SK-N-SH treated with all-trans-retinoic acid at 6 μM for 48 hours (cell line): Measurements from ENCODE around the gene RPL27A.

ENCODE experiments used
- ATAC-seq: fragments of 200-7000 bp; cut with Tn5 transposase; 3 replicates; pipeline ENCODE4 v1.9.1; 2020; ENCODE audit warnings: mild to moderate bottlenecking, moderate library complexity
- BACH2 ChIP-seq: fragments of 250-450 bp; sonication (Bioruptor Pico); IDR thresholded peaks from 2 replicates; pipeline ENCODE4 v1.9.0; 2021; ENCODE audit warnings: mild to moderate bottlenecking, borderline replicate concordance
- CSDC2 ChIP-seq: fragments of 250-450 bp; sonication (Bioruptor Pico); IDR thresholded peaks from 2 replicates; pipeline ENCODE4 v1.5.0; 2020; ENCODE audit warnings: mild to moderate bottlenecking, moderate library complexity
- ESRRG ChIP-seq: fragments of 250-450 bp; sonication (Bioruptor Pico); IDR thresholded peaks from 2 replicates; pipeline ENCODE4 v1.6.1; 2021; ENCODE audit warnings: mild to moderate bottlenecking
- GLIS3 ChIP-seq: fragments of 250-450 bp; sonication (Bioruptor Pico); IDR thresholded peaks from 2 replicates; pipeline ENCODE4 v1.5.0; 2020; ENCODE audit warnings: mild to moderate bottlenecking, moderate library complexity
- ISL1 ChIP-seq: fragments of 250-450 bp; sonication (Bioruptor Pico); IDR thresholded peaks from 2 replicates; pipeline ENCODE4 v2.1.2; 2022; ENCODE audit warnings: mild to moderate bottlenecking, moderate library complexity
- OSR1 ChIP-seq: fragments of 250-450 bp; sonication (Bioruptor Pico); IDR thresholded peaks from 2 replicates; pipeline ENCODE4 v1.8.0; 2022; ENCODE audit warnings: moderate library complexity, mild to moderate bottlenecking, inconsistent platforms
- PPARA ChIP-seq: fragments of 250-450 bp; sonication (Bioruptor Pico); IDR thresholded peaks from 2 replicates; pipeline ENCODE4 v1.5.0; 2020; ENCODE audit warnings: mild to moderate bottlenecking, borderline replicate concordance
- RARB ChIP-seq: fragments of 250-450 bp; sonication (Bioruptor Pico); IDR thresholded peaks from 2 replicates; pipeline ENCODE4 v1.8.0; 2021; ENCODE audit warnings: mild to moderate bottlenecking, moderate library complexity
- TCF4 ChIP-seq: fragments of 250-450 bp; sonication (Bioruptor Pico); IDR thresholded peaks from 2 replicates; pipeline ENCODE4 v1.8.0; 2021; ENCODE audit warnings: mild to moderate bottlenecking, moderate library complexity, borderline replicate concordance
- TOX ChIP-seq: fragments of 250-450 bp; sonication (Bioruptor Pico); IDR thresholded peaks from 2 replicates; pipeline ENCODE4 v1.8.0; 2021; ENCODE audit warnings: mild to moderate bottlenecking, moderate library complexity, borderline replicate concordance
- ZC3H10 ChIP-seq: fragments of 250-450 bp; sonication (Bioruptor Pico); IDR thresholded peaks from 2 replicates; pipeline ENCODE4 v1.5.1; 2021; ENCODE audit warnings: mild to moderate bottlenecking, moderate library complexity
- ZFP3 ChIP-seq: fragments of 250-450 bp; sonication (Bioruptor Pico); IDR thresholded peaks from 2 replicates; pipeline ENCODE4 v1.5.0; 2020; ENCODE audit warnings: mild to moderate bottlenecking, moderate library complexity
- ZNF565 ChIP-seq: fragments of 450-650 bp; formaldehyde crosslinking; conservative IDR thresholded peaks from 2 replicates; pipeline ENCODE4 v1.5.0; 2020; ENCODE audit warnings: low read depth, mild to moderate bottlenecking, moderate library complexity
- ZNF70 ChIP-seq: fragments of 450-650 bp; formaldehyde crosslinking; IDR thresholded peaks from 2 replicates; pipeline ENCODE4 v1.5.0; 2020; ENCODE audit warnings: mild to moderate bottlenecking, moderate library complexity
- ZNF8 ChIP-seq: fragments of 450-650 bp; formaldehyde crosslinking; IDR thresholded peaks from 2 replicates; pipeline ENCODE4 v1.5.0; 2020; ENCODE audit warnings: mild to moderate bottlenecking, moderate library complexity
- TF ChIP-seq, protein P1 (sequence below): fragments of 250-450 bp; sonication (Bioruptor Pico); IDR thresholded peaks from 2 replicates; pipeline ENCODE4 v1.5.1; 2021; ENCODE audit warnings: mild to moderate bottlenecking, moderate library complexity
- TF ChIP-seq, protein P2 (sequence below): fragments of 250-450 bp; sonication (Bioruptor Pico); IDR thresholded peaks from 2 replicates; pipeline ENCODE4 v1.8.0; 2021; ENCODE audit warnings: low read depth, mild to moderate bottlenecking, moderate library complexity, borderline replicate concordance
- TF ChIP-seq, protein P3 (sequence below): fragments of 250-450 bp; sonication (Bioruptor Pico); IDR thresholded peaks from 2 replicates; pipeline ENCODE4 v1.8.0; 2020; ENCODE audit warnings: mild to moderate bottlenecking, moderate library complexity, borderline replicate concordance
- TF ChIP-seq, protein P4 (sequence below): fragments of 250-450 bp; sonication (Bioruptor Pico); IDR thresholded peaks from 2 replicates; pipeline ENCODE4 v1.5.0; 2020; ENCODE audit warnings: mild to moderate bottlenecking, moderate library complexity

RPL27A gene

DNA sequence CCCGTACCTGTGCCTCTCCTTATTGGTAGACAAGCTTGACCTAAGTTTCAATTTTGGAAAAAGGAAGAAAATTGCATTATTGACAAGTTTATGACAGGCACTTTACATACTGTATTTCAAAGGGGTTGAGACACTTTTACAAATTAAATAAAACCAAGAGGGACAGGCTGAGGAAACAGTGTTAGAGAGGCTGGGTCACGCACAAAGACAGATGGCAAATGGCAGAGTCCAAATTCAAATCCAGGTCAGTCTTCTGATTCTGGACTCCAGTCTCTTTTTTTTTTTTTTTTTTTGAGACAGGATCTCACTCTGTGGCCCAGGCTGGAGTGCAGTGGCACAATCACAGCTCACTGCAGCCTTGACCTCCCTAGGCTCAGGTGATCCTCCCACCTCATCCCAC is 10.2 kb upstream of the RPL27A start (continued):
- TF ChIP-seq ESRRG: no peak
- TF ChIP-seq CSDC2 (CRISPR knock-in tag): no peak
- TF ChIP-seq, protein P1, sequence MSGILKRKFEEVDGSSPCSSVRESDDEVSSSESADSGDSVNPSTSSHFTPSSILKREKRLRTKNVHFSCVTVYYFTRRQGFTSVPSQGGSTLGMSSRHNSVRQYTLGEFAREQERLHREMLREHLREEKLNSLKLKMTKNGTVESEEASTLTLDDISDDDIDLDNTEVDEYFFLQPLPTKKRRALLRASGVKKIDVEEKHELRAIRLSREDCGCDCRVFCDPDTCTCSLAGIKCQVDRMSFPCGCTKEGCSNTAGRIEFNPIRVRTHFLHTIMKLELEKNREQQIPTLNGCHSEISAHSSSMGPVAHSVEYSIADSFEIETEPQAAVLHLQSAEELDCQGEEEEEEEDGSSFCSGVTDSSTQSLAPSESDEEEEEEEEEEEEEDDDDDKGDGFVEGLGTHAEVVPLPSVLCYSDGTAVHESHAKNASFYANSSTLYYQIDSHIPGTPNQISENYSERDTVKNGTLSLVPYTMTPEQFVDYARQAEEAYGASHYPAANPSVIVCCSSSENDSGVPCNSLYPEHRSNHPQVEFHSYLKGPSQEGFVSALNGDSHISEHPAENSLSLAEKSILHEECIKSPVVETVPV: no peak
- TF ChIP-seq, all 23 proteins: peak for 0

DNA sequence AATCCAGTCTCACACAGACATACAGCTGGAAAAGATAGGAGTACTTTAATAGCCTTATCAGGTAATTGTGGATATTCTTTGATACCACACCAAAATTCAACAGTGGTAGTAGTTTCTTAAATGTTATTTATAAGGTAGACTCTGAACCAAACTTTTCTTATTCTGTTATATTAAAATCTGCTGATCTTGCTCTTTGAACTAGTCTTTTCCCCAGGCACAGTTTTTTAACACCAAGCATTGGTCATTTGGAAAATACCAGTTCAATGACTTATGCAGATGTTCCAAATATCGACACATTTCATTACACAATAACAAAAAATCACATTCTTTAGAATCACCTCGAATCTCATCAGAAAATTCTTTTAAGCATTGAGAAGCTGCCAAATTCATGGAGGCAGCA is 7.7 kb upstream of the RPL27A start:
- TF ChIP-seq OSR1 (CRISPR knock-in tag) (no peak), GLIS3 (CRISPR knock-in tag) (no peak), ZNF565 (CRISPR knock-in tag) (no peak), ESRRG (no peak), TOX (CRISPR knock-in tag) (no peak), ISL1 (CRISPR knock-in tag) (no peak), ZC3H10 (CRISPR knock-in tag) (no peak), RARB (CRISPR knock-in tag) (no peak), PPARA (no peak), TCF4 (CRISPR knock-in tag) (no peak), BACH2 (CRISPR knock-in tag) (no peak), CSDC2 (CRISPR knock-in tag) (no peak), ZFP3 (no peak)
- TF ChIP-seq, protein P2, sequence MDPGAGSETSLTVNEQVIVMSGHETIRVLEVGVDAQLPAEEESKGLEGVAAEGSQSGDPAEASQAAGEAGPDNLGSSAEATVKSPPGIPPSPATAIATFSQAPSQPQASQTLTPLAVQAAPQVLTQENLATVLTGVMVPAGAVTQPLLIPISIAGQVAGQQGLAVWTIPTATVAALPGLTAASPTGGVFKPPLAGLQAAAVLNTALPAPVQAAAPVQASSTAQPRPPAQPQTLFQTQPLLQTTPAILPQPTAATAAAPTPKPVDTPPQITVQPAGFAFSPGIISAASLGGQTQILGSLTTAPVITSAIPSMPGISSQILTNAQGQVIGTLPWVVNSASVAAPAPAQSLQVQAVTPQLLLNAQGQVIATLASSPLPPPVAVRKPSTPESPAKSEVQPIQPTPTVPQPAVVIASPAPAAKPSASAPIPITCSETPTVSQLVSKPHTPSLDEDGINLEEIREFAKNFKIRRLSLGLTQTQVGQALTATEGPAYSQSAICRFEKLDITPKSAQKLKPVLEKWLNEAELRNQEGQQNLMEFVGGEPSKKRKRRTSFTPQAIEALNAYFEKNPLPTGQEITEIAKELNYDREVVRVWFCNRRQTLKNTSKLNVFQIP: no peak
- TF ChIP-seq, protein P3, sequence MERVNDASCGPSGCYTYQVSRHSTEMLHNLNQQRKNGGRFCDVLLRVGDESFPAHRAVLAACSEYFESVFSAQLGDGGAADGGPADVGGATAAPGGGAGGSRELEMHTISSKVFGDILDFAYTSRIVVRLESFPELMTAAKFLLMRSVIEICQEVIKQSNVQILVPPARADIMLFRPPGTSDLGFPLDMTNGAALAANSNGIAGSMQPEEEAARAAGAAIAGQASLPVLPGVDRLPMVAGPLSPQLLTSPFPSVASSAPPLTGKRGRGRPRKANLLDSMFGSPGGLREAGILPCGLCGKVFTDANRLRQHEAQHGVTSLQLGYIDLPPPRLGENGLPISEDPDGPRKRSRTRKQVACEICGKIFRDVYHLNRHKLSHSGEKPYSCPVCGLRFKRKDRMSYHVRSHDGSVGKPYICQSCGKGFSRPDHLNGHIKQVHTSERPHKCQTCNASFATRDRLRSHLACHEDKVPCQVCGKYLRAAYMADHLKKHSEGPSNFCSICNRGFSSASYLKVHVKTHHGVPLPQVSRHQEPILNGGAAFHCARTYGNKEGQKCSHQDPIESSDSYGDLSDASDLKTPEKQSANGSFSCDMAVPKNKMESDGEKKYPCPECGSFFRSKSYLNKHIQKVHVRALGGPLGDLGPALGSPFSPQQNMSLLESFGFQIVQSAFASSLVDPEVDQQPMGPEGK (CRISPR knock-in tag): no peak
- ATAC-seq: no peak

DNA sequence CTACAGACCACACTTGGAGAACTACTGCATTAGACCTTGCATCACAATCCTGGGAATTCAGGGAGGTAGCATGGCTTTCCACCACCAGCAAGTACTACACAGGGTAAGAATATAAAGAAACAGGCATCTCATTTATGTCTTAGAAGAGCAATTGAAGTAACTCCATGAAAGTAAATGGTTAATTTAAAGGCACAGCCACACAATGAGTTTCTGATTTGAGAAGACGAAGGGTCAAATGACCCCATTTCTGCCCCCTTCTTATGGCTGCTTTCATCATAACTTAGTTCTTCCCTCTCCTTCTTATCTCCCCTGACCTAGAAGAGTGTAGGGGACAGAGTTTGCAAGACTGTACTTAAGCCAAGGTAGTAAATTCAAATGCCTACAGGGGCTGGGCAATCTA is 6.1 kb upstream of the RPL27A start:
- no peak for ATAC-seq
- TF ChIP-seq, protein P2: no peak
- TF ChIP-seq BACH2 (CRISPR knock-in tag) (no peak), ISL1 (CRISPR knock-in tag) (no peak), ESRRG (no peak), ZNF8 (CRISPR knock-in tag) (no peak), ZNF565 (CRISPR knock-in tag) (no peak)
- TF ChIP-seq, protein P4, sequence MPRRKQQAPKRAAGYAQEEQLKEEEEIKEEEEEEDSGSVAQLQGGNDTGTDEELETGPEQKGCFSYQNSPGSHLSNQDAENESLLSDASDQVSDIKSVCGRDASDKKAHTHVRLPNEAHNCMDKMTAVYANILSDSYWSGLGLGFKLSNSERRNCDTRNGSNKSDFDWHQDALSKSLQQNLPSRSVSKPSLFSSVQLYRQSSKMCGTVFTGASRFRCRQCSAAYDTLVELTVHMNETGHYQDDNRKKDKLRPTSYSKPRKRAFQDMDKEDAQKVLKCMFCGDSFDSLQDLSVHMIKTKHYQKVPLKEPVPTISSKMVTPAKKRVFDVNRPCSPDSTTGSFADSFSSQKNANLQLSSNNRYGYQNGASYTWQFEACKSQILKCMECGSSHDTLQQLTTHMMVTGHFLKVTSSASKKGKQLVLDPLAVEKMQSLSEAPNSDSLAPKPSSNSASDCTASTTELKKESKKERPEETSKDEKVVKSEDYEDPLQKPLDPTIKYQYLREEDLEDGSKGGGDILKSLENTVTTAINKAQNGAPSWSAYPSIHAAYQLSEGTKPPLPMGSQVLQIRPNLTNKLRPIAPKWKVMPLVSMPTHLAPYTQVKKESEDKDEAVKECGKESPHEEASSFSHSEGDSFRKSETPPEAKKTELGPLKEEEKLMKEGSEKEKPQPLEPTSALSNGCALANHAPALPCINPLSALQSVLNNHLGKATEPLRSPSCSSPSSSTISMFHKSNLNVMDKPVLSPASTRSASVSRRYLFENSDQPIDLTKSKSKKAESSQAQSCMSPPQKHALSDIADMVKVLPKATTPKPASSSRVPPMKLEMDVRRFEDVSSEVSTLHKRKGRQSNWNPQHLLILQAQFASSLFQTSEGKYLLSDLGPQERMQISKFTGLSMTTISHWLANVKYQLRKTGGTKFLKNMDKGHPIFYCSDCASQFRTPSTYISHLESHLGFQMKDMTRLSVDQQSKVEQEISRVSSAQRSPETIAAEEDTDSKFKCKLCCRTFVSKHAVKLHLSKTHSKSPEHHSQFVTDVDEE (CRISPR knock-in tag): no peak

DNA sequence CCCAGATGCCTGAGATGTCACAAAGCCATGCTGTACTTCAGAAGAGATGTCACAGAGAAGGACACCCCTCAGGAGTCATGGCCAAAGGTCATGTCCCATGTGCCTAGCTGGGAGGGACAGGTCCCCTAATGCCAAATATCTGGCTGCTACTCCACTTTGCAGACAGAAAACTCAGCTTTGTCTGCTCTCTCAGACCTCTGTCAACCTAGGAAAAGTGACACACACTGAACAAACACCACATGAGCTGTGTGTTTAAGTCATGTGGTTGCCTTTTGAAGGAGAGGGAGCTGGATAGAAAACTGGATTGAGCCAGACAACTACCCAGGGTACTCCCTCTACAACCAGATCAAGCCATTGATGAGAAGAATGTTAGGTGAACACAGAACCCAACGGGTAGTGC is 3.6 kb upstream of the RPL27A start:
- TF ChIP-seq ZFP3 (no peak), GLIS3 (CRISPR knock-in tag) (no peak), ZNF70 (CRISPR knock-in tag) (no peak), CSDC2 (CRISPR knock-in tag) (no peak), ZNF8 (CRISPR knock-in tag) (no peak), ISL1 (CRISPR knock-in tag) (no peak), TOX (CRISPR knock-in tag) (no peak), TCF4 (CRISPR knock-in tag) (no peak)
- TF ChIP-seq, protein P2: no peak
- TF ChIP-seq, protein P1: no peak
- TF ChIP-seq, protein P4 (CRISPR knock-in tag): no peak
- ATAC-seq: no peak
